ENCODE measurements around the gene MORN1. TPM values are rescaled to one million over a fixed set of nuclear protein-coding genes. Genes with fewer than 3 reads are reported as not detected.

MORN1 gene
- total RNA-seq, 1 donor from 2014 or later: 5.5 TPM

DNA sequence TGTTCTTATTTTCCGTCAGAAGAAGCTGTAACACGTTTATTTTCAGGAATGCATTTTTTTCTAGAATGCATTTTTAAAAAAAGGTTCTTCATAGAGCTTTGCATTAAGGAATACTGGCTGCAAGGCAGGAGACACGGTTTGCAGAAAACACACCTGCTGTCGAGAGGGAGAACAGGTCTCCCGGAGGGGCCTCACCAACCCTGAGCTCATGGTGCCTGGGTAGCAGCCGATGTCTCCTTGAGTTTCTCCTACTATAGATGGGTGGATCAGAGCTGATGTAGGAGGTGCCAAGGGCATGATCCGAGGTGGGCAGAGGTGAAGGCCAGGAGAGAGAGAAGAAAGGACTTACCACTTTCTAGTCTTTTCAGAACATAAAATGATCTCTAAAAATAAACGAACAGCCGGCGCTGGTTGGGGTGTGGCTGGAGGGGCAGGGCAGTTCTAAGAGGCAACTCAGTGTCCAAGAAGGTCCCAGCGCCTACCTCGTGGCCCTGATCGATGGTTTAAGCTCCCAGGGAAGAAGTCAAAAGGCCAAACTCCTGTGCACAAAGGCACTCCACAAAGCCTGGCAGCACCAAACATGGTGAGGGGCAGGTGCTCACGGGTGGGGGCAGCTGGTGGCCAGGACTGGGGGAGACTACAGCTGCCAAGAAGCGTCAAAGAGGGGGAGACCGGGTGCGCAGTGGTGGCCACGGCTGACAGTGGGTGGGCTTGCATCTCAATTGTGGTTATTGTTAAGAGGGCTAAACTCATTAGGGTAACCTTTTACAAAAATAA is 12.2 kb downstream of the MORN1 start:
- TF ChIP-seq, protein P1, sequence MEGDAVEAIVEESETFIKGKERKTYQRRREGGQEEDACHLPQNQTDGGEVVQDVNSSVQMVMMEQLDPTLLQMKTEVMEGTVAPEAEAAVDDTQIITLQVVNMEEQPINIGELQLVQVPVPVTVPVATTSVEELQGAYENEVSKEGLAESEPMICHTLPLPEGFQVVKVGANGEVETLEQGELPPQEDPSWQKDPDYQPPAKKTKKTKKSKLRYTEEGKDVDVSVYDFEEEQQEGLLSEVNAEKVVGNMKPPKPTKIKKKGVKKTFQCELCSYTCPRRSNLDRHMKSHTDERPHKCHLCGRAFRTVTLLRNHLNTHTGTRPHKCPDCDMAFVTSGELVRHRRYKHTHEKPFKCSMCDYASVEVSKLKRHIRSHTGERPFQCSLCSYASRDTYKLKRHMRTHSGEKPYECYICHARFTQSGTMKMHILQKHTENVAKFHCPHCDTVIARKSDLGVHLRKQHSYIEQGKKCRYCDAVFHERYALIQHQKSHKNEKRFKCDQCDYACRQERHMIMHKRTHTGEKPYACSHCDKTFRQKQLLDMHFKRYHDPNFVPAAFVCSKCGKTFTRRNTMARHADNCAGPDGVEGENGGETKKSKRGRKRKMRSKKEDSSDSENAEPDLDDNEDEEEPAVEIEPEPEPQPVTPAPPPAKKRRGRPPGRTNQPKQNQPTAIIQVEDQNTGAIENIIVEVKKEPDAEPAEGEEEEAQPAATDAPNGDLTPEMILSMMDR (IDR thresholded peaks at IDR 0.05; ENCODE audit: insufficient read depth, low read length, severe bottlenecking): no peak
- DNase-seq (ENCODE audit: low read depth): no peak
- FAIRE-seq: no peak

DNA sequence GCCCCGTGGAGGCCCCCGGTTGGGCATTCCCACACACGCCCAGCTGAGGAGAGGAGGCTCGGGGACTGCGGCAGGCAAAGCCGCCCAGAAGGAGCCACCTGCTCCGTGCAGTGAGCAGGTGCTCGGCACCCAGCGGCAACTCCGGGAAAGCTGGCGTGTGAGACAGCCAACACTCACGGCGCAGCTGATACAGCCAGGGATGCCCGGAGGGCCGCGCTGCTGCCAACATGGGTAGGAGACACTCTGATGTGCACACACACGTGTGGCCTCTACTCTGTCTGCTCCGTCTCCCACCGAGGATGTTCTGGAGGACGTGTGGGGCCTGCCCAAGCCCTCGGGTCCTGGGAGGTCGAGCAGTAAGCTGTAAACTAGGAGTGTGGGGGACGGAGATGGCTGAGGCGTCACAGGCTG is 12.9 kb downstream of the MORN1 start:
- TF ChIP-seq, protein P1 (IDR thresholded peaks at IDR 0.05; ENCODE audit: insufficient read depth, low read length, severe bottlenecking): no peak
- H3K36me3 ChIP-seq (ENCODE audit: control insufficient read depth, insufficient read depth, low read length): no peaks in the 10 kb centered on the region
- no peaks in the 10 kb centered on the region for H3K27me3 ChIP-seq (ENCODE audit: control insufficient read depth, insufficient read depth, low read length)
- FAIRE-seq: no peak
- no peak overlapping the region for H3K4me3 ChIP-seq (ENCODE audit: low read depth, low read length)
- no peak for DNase-seq (ENCODE audit: low read depth)

More for the DNA sequence above, 12.2 kb downstream of the MORN1 start:
- Histone ChIP-seq H3K36me3 (ENCODE audit: control insufficient read depth, insufficient read depth, low read length) (no peaks in the 10 kb centered on the region), H3K4me3 (ENCODE audit: low read depth, low read length) (no peak overlapping the region), H3K27me3 (ENCODE audit: control insufficient read depth, insufficient read depth, low read length) (no peaks in the 10 kb centered on the region)

DNA sequence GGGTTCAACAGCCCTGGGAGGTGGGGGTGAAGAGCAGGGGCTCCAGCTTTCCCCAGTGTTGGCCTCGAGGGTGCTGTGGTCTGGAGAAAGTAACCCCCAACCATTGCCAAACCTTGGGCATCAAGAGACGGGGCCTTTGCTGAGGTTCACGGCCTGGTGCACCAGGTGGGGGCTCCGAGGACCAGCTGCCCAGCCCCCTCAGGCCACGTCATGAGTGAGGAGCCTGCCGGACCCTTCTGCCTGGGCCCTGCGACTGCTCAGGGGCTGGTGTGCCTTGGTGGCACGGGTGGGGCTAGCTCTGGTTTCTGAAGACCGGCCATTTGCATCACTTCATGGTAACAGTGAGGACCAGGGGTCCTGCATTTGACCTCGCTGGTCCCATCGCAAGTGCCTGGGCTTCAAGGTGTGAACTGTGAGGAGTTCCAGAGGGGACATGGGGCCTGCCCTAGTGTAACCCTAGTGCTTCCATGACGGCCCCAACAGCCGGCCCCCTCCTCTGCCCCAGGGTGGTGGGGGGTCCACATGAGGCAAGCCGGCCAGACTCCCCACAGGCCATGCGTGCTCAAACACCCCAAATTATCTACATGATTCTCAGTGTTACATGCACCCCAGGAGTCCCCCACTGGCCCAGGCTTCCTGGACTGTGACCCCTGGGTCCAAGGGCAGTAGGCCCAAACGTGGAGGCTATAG is 13.5 kb downstream of the MORN1 start:
- Histone ChIP-seq H3K27me3 (ENCODE audit: control insufficient read depth, insufficient read depth, low read length) (no peaks in the 10 kb centered on the region), H3K4me3 (ENCODE audit: low read depth, low read length) (no peak overlapping the region), H3K36me3 (ENCODE audit: control insufficient read depth, insufficient read depth, low read length) (no peaks in the 10 kb centered on the region)
- no peak for DNase-seq (ENCODE audit: low read depth)
- TF ChIP-seq, protein P1 (IDR thresholded peaks at IDR 0.05; ENCODE audit: insufficient read depth, low read length, severe bottlenecking): no peak
- no peak for FAIRE-seq

DNA sequence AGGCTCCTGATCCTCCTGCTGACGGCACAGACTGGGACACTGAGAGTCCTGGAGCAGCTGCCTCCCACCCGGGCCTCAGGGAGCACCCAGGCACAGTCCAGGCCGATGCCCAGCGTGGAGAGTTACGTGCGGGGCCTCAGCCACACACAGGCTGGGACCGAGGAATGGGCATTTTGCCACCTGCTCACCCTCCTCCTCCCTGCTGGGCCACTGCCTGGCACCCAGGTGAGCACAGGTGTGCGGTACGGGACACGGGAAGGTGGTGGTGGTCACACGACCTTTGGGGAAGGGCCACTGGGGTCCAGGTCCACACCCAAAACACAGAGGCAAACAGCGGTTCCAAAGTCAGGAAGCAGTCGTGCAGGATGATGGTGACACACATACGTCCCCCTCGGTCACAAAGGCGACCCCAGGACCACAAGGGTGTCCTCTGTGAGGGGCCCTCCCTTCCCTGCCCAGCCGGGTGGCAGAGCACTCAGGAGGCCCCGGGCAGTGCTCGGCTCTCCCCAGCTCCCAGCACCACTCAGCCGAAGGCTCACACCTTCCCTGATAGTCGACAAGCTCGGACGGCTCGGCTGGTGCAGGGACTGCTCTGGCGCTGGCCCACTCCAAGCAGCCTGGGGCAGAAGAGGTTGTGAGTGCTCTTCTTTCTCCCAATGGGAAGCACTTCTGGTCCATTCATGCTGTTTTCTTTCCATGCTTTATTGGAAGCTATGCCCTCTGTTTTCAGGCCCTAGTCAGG is 14.3 kb downstream of the MORN1 start:
- TF ChIP-seq, protein P1 (IDR thresholded peaks at IDR 0.05; ENCODE audit: insufficient read depth, low read length, severe bottlenecking): no peak
- Histone ChIP-seq H3K4me3 (ENCODE audit: low read depth, low read length) (no peak overlapping the region), H3K36me3 (ENCODE audit: control insufficient read depth, insufficient read depth, low read length) (no peaks in the 10 kb centered on the region), H3K27me3 (ENCODE audit: control insufficient read depth, insufficient read depth, low read length) (no peaks in the 10 kb centered on the region)
- FAIRE-seq (no peak), DNase-seq (ENCODE audit: low read depth) (no peak)

DNA sequence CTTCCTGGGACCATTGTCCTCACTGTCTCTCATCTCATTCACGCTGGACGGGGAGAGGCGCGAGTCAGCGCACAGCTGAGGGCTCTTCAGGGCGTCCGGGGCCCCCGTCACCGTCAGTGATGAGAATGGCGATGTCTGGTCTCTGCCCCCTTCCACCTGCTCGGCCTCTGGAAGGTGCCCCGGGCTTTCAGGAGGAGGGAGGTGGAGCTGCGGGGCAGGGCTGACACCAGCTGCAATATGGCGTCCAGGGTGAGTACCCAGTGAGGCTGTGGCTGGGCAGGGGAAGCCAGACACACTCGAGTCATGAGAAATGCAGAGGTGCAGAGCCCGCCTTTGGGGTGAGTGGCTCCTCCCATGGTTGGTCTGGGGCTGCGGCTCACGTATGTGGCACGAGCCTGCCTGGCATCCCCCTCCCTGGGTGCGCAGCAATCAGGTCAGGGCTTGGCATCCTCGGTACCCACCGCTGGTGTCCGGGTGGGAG is 15.1 kb downstream of the MORN1 start:
- FAIRE-seq: no peak
- TF ChIP-seq, protein P1 (IDR thresholded peaks at IDR 0.05; ENCODE audit: insufficient read depth, low read length, severe bottlenecking): no peak
- no peaks in the 10 kb centered on the region for H3K36me3 ChIP-seq (ENCODE audit: control insufficient read depth, insufficient read depth, low read length)
- no peak for DNase-seq (ENCODE audit: low read depth)
- no peaks in the 10 kb centered on the region for H3K27me3 ChIP-seq (ENCODE audit: control insufficient read depth, insufficient read depth, low read length)
- H3K4me3 ChIP-seq (ENCODE audit: low read depth, low read length): no peak overlapping the region

Data from bronchial epithelial cell (primary cell).